Measurements from ENCODE around the gene POLR2F. TPM values are rescaled to one million over a fixed set of nuclear protein-coding genes. Genes with fewer than 3 reads are reported as not detected.

Gene POLR2F
- total RNA-seq, result 64.2 and 72.6 TPM in 2 replicates

DNA sequence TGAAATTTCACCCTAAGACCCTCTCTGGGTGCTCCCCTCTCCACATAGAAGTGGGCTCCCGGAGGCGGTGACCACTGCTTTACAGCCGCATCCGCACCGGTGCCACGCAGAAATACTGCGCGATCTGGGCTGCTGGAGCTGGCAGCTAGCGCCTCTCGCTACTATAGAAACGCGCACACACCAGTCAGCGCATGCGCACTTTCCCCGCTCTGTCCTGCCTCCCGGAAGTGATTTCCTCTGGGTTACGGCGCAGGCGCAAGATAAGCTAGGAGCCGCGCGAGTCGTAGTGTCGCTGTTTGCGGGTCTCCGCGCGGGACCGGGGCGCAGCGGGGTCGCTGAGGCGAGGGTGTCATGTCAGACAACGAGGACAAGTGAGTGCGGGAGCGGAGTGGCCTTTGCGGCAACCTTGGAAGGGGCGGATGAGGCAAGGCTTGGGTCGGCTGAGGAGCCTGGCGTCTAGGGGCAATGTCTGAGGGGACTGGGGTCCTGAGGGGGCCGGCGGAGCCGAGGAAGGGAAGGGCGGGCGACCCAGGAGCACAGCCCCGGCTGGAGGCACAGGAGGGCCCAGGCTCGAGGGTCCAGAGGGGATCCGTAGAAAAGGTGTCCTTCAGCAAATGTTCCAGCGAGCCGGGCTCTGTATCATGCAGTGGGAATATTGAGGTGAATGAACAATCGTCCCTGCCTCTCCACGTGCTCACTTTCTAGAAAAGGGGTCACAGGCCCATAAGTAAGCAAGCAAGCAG, at the start of gene POLR2F, which contains the start of gene C22orf23:
Gene POLR2F, plus strand, starts transcription at position 263 of the 743 bp plus-strand sequence. Its CDS starts 89 bp downstream, at position 352.
Gene C22orf23, minus strand, starts transcription at position 165 of the 743 bp plus-strand sequence. CDS start 452 bp downstream, outside the sequence.

DNA sequence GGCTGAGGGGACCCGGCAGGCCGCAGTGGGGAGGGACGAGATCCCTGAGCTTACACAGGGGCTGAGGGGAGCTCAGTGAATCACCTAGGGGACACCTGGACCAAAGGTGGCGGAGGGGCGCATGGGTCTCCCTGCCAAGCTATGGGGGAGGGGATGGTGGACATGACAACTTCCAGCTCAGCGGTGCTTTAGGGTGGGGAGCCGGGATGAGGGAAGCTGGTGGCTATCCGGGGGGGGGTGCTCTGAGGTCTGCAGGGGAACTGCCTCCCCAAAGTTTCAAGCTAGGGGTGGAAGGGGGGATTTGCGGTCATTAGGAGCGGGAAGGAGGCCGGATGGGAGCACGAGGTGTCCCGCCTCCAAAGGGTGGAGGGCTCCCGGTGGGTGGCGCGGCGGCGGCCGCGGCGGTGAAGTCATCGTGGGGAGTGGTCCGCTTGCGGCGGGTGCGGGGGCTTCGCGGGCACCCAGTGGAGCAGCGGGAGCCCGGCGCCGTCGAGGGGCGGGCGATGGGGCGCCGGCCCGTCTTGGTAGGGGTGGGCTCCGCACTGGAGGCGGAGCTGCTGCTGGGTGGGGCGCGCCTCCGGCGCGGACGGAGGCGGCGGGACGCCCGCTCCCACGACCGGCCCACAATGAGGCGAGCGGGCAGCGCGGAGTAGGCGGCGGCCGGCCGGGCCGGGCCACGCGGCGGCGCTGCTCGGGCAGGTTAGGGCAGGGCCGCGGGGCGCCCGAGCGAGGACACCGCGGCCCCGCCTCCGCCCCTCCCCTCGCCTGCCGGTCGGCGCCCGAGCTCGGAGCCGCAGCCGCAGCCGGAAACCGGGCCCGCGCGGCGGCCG, 47.8 kb upstream of the POLR2F start, which contains the start of gene MICALL1:
Gene MICALL1, plus strand, starts transcription at position 764 of the 830 bp plus-strand sequence. CDS start 126 bp downstream, outside the sequence.

GRCh38 chr22:37983860-37984791, 30.6 kb downstream of the POLR2F start, which contains the start of gene SOX10:
SOX10 (minus strand) TSS chr22:37984555; CDS start chr22:37983784, 771 bp downstream.

Other genes starting within 250 kb of the POLR2F start
- 15.0 and 24.3 TPM in 2 replicates for gene GCAT, start 145.8 kb upstream of the POLR2F start, total RNA-seq
- gene GALR3, start 130.3 kb upstream of the POLR2F start, total RNA-seq, result not detected in 2 replicates
- 11.8 and 12.0 TPM in 2 replicates for gene ANKRD54, start 109.4 kb upstream of the POLR2F start, total RNA-seq
- 256 and 364 TPM in 2 replicates for gene EIF3L, start 104.3 kb upstream of the POLR2F start, total RNA-seq
- gene MICALL1, start 47.4 kb upstream of the POLR2F start, total RNA-seq, result 8.4 and 10.2 TPM in 2 replicates
- gene C22orf23, start 98 bp upstream of the POLR2F start, total RNA-seq, result 0.09 and 0.32 TPM in 2 replicates
- not detected in 2 replicates for gene SOX10, start 30.9 kb downstream of the POLR2F start, total RNA-seq
- gene PICK1, start 103.7 kb downstream of the POLR2F start, total RNA-seq, result 9.6 and 13.4 TPM in 2 replicates
- 0.32 and 0.60 TPM in 2 replicates for gene SLC16A8, start 130.5 kb downstream of the POLR2F start, total RNA-seq
- gene BAIAP2L2, start 157.0 kb downstream of the POLR2F start, total RNA-seq, result 0.69 and 1.1 TPM in 2 replicates
- gene PLA2G6, start 228.1 kb downstream of the POLR2F start, total RNA-seq, result 17.8 and 37.4 TPM in 2 replicates
- gene MAFF, start 248.3 kb downstream of the POLR2F start, total RNA-seq, result 9.5 and 15.0 TPM in 2 replicates